ENCODE results near the gene MYO1F. TPM values are rescaled to one million over a fixed set of nuclear protein-coding genes. Genes with fewer than 3 reads are reported as not detected.

MYO1F gene
- total and polyA plus RNA-seq, 2 donors (not counting 1 experiment from before 2014, with no cell fraction given): 76.3 to 126 TPM

GRCh38 chr19:8501981-8502380 is 75.3 kb downstream of the MYO1F start:
- 38% methylated on average over 14 of the region's 14 CpGs for WGBS (ENCODE audit: insufficient coverage)
- no peak overlapping the region for H3K27ac Mint-ChIP-seq
- H3K9me3 Mint-ChIP-seq (ENCODE audit: insufficient read depth): no peaks in the 10 kb centered on the region
- Histone ChIP-seq H3K4me3 (ENCODE audit: control extremely low read depth in 1 of 5, extremely low read depth in 1 of 5, insufficient read depth in 1 of 5, low read depth in 2 of 5, low read length in 4 of 5) (no peak overlapping the region), H3K9ac (ENCODE audit: low read length) (no peak overlapping the region), H3K27ac (ENCODE audit: low read length in 2 of 2) (no peak overlapping the region), H3K79me2 (ENCODE audit: control insufficient read depth, insufficient read depth, low read length) (no peaks in the 10 kb centered on the region), H2AFZ (ENCODE audit: insufficient read depth, low read depth, low read length, poor library complexity, severe bottlenecking) (peak overlapping the region; percentile 28), H4K20me1 (ENCODE audit: control insufficient read depth, insufficient read depth, low read length, poor library complexity, severe bottlenecking) (no peaks in the 10 kb centered on the region), H3K9me3 (ENCODE audit: control extremely low read depth in 1 of 3, control insufficient read depth in 2 of 3, insufficient read depth in 1 of 3, low read length in 2 of 3) (no peaks in the 10 kb centered on the region), H3K4me1 (ENCODE audit: control insufficient read depth in 2 of 2, insufficient read depth in 2 of 2, low read length in 2 of 2) (peaks cover 0 to 24% of the 10 kb centered on the region in 2 donors), H3K4me2 (replicated peaks; ENCODE audit: low read depth, low read length, poor library complexity, severe bottlenecking) (no peak overlapping the region), H3K36me3 (replicated peaks in 1 of 2; ENCODE audit: control extremely low read depth in 1 of 2, control insufficient read depth in 1 of 2, extremely low read depth in 1 of 2, insufficient read depth in 2 of 2, low read length in 1 of 2) (no peaks in the 10 kb centered on the region), H3K27me3 (replicated peaks in 1 of 4; ENCODE audit: control extremely low read depth in 1 of 4, control insufficient read depth in 3 of 4, insufficient read depth in 4 of 4, low read length in 3 of 4) (peaks cover 0 to 10% (median 2%) of the 10 kb centered on the region in 4 experiments)
- TF ChIP-seq EZH2 (IDR thresholded peaks at IDR 0.05; ENCODE audit: borderline replicate concordance, insufficient read depth, low read depth, low read length, poor library complexity, severe bottlenecking): no peak
- TF ChIP-seq CTCF (IDR thresholded peaks at IDR 0.05): no peak
- H3K4me3 Mint-ChIP-seq: no peak overlapping the region
- peaks cover 9% of the 10 kb centered on the region for H3K4me1 Mint-ChIP-seq
- ChIA-PET POLR2A (no interaction called here), CTCF (no interaction called here)
- H3K27me3 Mint-ChIP-seq: no peaks in the 10 kb centered on the region
- DNase-seq (no peak), ATAC-seq (ENCODE audit: low read depth) (no peak)
- intact Hi-C loops (cut with micrococcal nuclease): no loop called here

- DNase-seq: no peak
- H2AFZ ChIP-seq (ENCODE audit: insufficient read depth, low read depth, low read length, poor library complexity, severe bottlenecking): no peak overlapping the region
- 63% methylated on average over 6 of the region's 6 CpGs for WGBS (ENCODE audit: insufficient coverage)
- CTCF ChIA-PET: no interaction called here
- no peak overlapping the region for H3K4me3 Mint-ChIP-seq
- no peaks in the 10 kb centered on the region for H3K27me3 Mint-ChIP-seq
- TF ChIP-seq EZH2 (IDR thresholded peaks at IDR 0.05; ENCODE audit: borderline replicate concordance, insufficient read depth, low read depth, low read length, poor library complexity, severe bottlenecking): no peak
- TF ChIP-seq CTCF (IDR thresholded peaks at IDR 0.05): no peak
- intact Hi-C loops (cut with micrococcal nuclease): no loop called here
- H4K20me1 ChIP-seq (ENCODE audit: control insufficient read depth, insufficient read depth, low read length, poor library complexity, severe bottlenecking): no peaks in the 10 kb centered on the region
- H3K27me3 ChIP-seq (replicated peaks in 1 of 4; ENCODE audit: control extremely low read depth in 1 of 4, control insufficient read depth in 3 of 4, insufficient read depth in 4 of 4, low read length in 3 of 4): peaks cover 0 to 10% (median 2%) of the 10 kb centered on the region in 4 experiments
- H3K9ac ChIP-seq (ENCODE audit: low read length): no peak overlapping the region
- no peaks in the 10 kb centered on the region for H3K36me3 ChIP-seq (replicated peaks in 1 of 2; ENCODE audit: control extremely low read depth in 1 of 2, control insufficient read depth in 1 of 2, extremely low read depth in 1 of 2, insufficient read depth in 2 of 2, low read length in 1 of 2)
- no peak overlapping the region for H3K27ac ChIP-seq (ENCODE audit: low read length in 2 of 2)
- H3K4me1 Mint-ChIP-seq: peaks cover 9% of the 10 kb centered on the region
- H3K79me2 ChIP-seq (ENCODE audit: control insufficient read depth, insufficient read depth, low read length): no peaks in the 10 kb centered on the region
- no peak overlapping the region for H3K27ac Mint-ChIP-seq
- H3K4me1 ChIP-seq (ENCODE audit: control insufficient read depth in 2 of 2, insufficient read depth in 2 of 2, low read length in 2 of 2): peaks cover 0 to 23% of the 10 kb centered on the region in 2 donors
- H3K4me3 ChIP-seq (ENCODE audit: control extremely low read depth in 1 of 5, extremely low read depth in 1 of 5, insufficient read depth in 1 of 5, low read depth in 2 of 5, low read length in 4 of 5): no peak overlapping the region
- POLR2A ChIA-PET: no interaction called here
- no peak overlapping the region for H3K4me2 ChIP-seq (replicated peaks; ENCODE audit: low read depth, low read length, poor library complexity, severe bottlenecking)
- no peak for ATAC-seq (ENCODE audit: low read depth)
- no peaks in the 10 kb centered on the region for H3K9me3 ChIP-seq (ENCODE audit: control extremely low read depth in 1 of 3, control insufficient read depth in 2 of 3, insufficient read depth in 1 of 3, low read length in 2 of 3)
- no peaks in the 10 kb centered on the region for H3K9me3 Mint-ChIP-seq (ENCODE audit: insufficient read depth)
These were observed 75.7 kb downstream of the MYO1F start for GRCh38 chr19:8501516-8501915.

All from B cell (primary cell).